GM21717 (cell line): Measurements from ENCODE around the gene PTPRU.
"Not testable (repeated sequence)": the region's sequence is repeated elsewhere in the genome, so short reads cannot be mapped to it uniquely, and the experiment has no call there.

Experiments used
- ATAC-seq: cut with Tn5 transposase; IDR thresholded peaks from one replicate; pipeline ENCODE4 v1.9.1; 2021; ENCODE audit warnings: mild to moderate bottlenecking, moderate library complexity; ENCODE audit not compliant: unreplicated experiment

The PTPRU gene

DNA sequence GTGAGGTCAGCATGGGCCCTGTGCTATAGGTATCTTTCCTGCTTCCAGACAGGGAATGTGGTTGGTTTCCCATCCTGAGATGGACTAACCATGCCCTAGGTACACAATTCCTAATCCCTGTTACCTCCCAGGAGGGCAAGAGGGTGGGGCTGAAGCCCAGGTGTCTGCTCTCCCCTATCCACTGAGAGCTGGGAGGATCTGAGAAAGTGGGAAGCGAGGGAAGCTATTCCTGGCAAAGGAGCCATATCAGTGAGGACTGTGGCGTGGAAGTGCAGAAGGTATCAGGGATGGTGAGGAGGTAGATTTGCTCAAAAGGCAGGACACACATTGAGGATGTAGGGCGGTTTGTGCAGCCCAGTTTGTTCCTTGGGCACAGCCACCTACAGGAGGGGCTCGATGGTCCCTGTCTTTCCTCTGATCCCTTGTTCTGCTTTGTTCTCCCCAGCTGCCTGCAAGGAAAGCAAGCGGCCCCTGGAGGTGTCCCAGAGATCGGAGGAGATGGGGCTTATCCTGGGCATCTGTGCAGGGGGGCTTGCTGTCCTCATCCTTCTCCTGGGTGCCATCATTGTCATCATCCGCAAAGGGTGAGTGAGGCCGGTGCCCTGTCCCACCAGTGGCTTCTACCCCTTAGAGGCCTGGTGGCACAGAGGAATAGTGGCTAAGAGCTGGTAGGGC, 48.1 kb downstream of the PTPRU start:
- no peak for ATAC-seq

- ATAC-seq = no peak
Measured at GRCh38 chr1:29284961-29285560, 48.7 kb downstream of the PTPRU start.

DNA sequence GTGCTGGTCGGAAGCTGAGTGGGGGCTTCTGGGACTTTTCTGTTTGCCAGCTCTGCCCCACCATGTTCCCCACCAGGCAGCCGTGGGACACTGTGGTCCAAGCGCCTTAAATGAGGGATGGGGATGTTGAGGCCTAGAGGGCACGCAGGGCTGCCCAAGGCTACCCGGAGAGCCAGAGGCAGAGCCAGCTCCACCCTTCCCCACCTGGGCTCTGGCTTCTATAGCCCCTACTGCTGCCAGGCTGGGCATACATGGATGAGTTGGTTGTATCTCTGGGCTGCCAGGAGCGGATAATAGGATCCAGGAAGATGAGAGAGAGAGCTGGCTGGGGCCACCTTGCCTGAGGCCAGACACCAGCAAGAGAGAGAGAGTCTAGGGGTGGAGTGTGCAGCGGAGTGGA, 49.4 kb downstream of the PTPRU start:
- no peak for ATAC-seq

DNA sequence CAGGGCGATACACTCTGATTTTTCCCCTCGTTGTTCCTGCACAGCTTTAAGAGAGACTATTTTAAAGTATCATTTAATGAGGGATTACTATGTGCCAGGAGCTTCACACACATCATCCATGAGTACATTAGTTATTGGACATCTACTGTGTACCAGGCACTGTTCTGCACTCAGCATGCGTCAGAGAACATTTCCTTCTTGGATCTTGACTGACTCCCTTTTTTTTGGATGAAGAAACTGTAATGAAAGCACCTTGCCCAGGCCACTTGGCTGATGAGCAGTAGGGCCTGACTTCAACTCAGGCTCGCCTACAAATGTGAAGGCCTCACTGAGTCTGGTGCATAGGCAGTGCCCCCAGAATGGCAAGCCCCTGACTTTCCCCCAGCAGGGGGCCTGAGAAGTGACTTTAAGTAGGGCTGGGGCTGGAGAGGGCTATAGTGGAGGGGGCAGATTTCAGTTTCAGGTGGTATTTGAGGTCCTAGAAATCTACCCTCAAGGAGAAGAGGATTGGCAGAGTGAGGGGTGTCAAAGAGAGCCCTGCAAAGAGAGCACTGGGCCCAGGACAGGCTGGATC, 50.0 kb downstream of the PTPRU start:
- ATAC-seq = no peak

- ATAC-seq = no peak
Measured at GRCh38 chr1:29289493-29289892, 53.2 kb downstream of the PTPRU start.

- no peak for ATAC-seq
Measured at GRCh38 chr1:29290414-29290985, 54.2 kb downstream of the PTPRU start.

GRCh38 chr1:29291756-29292155, 55.4 kb downstream of the PTPRU start:
- no peak for ATAC-seq

- ATAC-seq = no peak
Measured at GRCh38 chr1:29292344-29292743, 56.0 kb downstream of the PTPRU start.

- no peak for ATAC-seq
Measured at GRCh38 chr1:29297450-29297849, 61.1 kb downstream of the PTPRU start.

- no peak for ATAC-seq
Measured at GRCh38 chr1:29298246-29298645, 61.9 kb downstream of the PTPRU start.

GRCh38 chr1:29299446-29299845, 63.1 kb downstream of the PTPRU start:
- ATAC-seq = no peak

GRCh38 chr1:29301732-29302131, 65.4 kb downstream of the PTPRU start:
- ATAC-seq = not testable (repeated sequence)

DNA sequence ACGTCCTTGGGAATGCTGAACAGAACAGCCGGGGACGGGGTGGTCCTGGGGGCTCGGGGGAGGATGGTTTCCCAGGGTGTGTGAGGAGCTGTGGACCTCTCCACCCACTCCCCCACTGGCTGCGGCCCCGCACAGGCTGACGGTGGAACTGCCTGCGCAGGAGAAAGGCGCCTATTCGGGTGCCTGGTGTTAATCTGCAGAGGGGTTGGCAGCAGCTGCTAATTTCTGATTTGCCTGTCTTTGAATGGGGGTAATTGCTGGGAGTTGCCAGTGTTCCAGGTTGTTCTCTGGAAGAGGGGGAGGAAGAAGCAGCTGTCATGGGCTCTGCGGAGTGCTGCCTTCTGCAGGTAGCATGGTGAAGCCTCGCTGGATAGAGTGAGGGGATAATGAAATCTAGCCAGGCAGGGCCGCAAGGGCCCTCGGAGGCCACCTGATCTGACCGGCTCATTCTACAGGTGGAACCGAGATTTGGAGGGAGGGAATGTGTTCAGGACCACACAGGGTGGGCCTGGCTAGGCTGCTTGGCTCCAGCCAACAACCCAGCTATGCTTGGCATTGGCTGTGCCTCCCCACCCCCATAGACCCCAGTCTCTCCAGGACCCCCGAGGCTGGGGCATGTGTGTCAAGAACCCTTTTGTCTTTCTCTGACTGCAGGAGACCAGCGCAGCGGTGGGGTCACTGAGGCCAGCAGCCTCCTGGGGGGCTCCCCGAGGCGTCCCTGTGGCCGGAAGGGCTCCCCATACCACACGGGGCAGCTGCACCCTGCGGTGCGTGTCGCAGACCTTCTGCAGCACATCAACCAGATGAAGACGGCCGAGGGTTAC, 67.1 kb downstream of the PTPRU start:
- ATAC-seq = no peak

DNA sequence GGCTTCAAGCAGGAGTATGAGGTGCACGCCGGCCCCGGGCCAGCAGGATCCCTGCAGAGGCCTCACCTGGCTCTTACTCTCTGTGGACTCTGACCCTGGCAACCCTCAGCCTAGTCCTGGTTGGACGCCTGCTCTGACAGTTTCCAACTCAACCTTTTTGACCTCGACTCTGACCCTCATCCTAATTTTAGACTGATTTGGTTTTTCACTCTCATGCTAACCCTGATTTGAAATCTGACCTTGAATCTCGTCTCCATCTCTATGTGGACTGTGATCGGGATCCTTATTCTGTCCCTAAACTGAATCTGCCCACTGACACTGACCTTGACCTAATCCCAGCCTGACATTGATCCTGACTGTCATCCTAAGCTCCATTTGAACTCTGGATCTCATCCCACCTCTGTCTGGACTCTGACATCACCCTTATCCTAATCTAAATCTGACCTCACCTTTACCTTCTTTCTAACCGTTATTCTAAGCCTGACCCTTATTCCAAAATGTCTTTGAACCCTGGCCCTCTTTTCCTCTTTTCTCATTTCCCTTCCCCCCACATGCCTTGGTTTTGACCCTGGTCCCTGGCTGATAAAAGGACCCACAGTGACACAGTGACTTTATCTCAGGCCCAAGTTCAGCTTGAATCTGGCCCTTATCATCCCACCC, 67.8 kb downstream of the PTPRU start:
- ATAC-seq = no peak

GRCh38 chr1:29305943-29306342, 69.6 kb downstream of the PTPRU start:
- no peak for ATAC-seq

DNA sequence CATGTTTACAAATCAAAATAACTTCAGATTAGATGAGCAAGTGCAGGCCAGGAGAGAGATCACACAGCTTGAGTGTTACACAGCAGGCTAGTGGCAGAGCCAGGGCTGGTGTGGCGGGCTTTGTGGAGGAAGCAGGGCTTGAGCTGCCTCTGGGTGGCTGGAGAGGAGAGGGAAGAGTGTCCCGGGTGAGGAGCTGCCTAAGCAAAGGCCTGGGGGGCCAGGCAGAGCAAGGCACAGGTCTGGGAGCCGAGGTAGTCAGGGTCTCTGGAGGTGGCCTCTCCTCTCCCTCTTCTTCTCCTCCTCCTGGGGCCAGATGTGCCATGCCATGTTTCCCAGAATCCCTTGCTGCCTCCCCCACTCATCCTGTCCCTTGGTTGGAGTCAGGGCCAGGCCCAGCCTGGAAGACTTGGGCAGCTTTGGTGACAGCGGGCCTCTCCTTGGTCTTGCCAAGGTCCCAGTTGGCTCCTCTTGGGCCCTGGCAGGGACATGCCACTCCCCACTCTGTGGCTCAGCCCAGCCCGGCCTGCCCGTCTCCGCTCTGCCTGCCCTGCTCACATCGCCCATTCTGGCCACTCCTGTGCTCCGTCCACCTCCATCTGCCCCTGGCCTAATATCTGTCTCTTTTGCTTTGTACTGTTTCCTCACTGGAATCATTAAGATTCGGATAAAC, 70.3 kb downstream of the PTPRU start:
- ATAC-seq = no peak

DNA sequence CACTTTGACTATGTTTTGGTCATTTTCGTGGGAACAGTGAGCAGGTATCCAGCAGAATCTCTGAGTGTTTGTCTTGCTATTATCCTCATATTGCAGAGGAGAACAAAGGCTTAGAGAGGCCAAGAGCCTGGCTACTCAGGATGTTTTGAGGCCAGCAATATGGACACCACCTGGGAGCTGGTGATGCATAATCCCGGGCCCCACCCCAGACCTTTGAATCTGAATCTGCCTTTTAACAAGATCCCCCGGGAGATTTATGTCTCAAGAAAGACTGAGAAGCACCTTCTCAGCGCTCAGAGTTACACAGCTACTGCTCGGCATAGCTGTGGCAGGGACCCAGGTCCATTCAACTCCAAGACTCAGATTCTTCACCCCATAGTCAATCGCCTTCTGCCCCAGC, 72.8 kb downstream of the PTPRU start:
- no peak for ATAC-seq

DNA sequence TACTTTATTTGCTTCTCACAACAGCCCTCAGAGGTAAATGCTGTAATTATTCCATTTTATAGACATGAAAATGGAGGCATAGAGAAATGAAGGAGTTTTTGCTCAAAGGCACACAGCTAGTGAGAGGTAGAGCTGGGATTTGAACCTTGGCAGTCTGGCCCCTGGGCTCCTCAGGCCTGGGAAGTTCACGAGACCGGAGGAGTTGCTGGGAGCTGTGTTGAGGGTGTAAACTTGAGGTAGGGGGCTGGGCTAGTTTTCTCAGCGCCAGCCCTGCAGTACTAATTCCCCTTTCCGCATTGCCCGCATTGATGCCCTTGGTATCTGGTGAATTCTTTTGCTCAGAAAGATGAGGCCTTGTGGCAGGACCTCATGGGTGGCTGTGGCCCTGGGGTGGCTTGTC, 73.3 kb downstream of the PTPRU start:
- no peak for ATAC-seq

GRCh38 chr1:29310616-29311180, 74.4 kb downstream of the PTPRU start:
- ATAC-seq = no peak
